Nephron progenitor cell (in vitro differentiated cells): ENCODE results near the gene LEMD3.

Experiments
- DNase-seq: peaks from one replicate; pipeline ENCODE4 v3.0.0; 2021
- H3K27ac Mint-ChIP-seq: 2 replicates; pipeline ENCODE4 v1.8.0; 2021; ENCODE audit warnings: mild to moderate bottlenecking, moderate library complexity, mixed read lengths
- H3K27me3 Mint-ChIP-seq: 2 replicates; pipeline ENCODE4 v1.8.0; 2021; ENCODE audit warnings: mild to moderate bottlenecking, low read depth, mixed read lengths; ENCODE audit not compliant: poor library complexity
- H3K36me3 Mint-ChIP-seq: 2 replicates; pipeline ENCODE4 v1.8.0; 2021; ENCODE audit warnings: low read depth, mixed read lengths
- H3K4me1 Mint-ChIP-seq: 2 replicates; pipeline ENCODE4 v1.8.0; 2021; ENCODE audit warnings: mixed read lengths
- H3K4me3 Mint-ChIP-seq: 2 replicates; pipeline ENCODE4 v1.8.0; 2021; ENCODE audit warnings: mild to moderate bottlenecking, moderate library complexity, mixed read lengths
- H3K9me3 Mint-ChIP-seq: 2 replicates; pipeline ENCODE4 v1.8.0; 2021; ENCODE audit warnings: mild to moderate bottlenecking, moderate library complexity, mixed read lengths
- TF ChIP-seq, protein P1 (sequence below): fragments of 200-600 bp; sonication (generic); IDR thresholded peaks from 2 replicates; pipeline ENCODE4 v1.5.0; 2021; ENCODE audit warnings: antibody characterized with exemption

The LEMD3 gene

DNA sequence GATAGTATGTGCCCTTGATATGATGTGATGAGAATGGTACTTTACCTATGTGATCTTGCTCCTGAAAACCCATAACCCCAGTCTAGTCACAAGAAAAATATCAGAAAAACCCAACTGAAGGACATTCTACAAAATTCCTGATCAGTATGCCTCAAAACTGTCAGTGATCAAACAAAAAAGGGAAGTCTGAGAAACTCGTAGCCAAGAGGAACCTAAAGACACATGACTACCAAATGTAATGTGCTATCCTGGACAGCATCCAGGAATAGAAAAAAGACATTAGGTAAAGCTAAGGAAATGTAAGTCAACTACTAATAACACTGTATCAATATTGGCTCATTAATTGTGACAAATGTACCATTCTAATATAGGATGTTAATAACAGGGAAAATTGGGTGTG, 44.1 kb upstream of the LEMD3 start:
- H3K4me3 Mint-ChIP-seq: no peak overlapping the region
- H3K27ac Mint-ChIP-seq: no peak overlapping the region
- no peaks in the 10 kb centered on the region for H3K9me3 Mint-ChIP-seq
- TF ChIP-seq, protein P1, sequence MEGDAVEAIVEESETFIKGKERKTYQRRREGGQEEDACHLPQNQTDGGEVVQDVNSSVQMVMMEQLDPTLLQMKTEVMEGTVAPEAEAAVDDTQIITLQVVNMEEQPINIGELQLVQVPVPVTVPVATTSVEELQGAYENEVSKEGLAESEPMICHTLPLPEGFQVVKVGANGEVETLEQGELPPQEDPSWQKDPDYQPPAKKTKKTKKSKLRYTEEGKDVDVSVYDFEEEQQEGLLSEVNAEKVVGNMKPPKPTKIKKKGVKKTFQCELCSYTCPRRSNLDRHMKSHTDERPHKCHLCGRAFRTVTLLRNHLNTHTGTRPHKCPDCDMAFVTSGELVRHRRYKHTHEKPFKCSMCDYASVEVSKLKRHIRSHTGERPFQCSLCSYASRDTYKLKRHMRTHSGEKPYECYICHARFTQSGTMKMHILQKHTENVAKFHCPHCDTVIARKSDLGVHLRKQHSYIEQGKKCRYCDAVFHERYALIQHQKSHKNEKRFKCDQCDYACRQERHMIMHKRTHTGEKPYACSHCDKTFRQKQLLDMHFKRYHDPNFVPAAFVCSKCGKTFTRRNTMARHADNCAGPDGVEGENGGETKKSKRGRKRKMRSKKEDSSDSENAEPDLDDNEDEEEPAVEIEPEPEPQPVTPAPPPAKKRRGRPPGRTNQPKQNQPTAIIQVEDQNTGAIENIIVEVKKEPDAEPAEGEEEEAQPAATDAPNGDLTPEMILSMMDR: no peak
- DNase-seq: no peak
- no peaks in the 10 kb centered on the region for H3K36me3 Mint-ChIP-seq
- H3K4me1 Mint-ChIP-seq: peaks cover 6% of the 10 kb centered on the region
- peaks cover 32% of the 10 kb centered on the region for H3K27me3 Mint-ChIP-seq

DNA sequence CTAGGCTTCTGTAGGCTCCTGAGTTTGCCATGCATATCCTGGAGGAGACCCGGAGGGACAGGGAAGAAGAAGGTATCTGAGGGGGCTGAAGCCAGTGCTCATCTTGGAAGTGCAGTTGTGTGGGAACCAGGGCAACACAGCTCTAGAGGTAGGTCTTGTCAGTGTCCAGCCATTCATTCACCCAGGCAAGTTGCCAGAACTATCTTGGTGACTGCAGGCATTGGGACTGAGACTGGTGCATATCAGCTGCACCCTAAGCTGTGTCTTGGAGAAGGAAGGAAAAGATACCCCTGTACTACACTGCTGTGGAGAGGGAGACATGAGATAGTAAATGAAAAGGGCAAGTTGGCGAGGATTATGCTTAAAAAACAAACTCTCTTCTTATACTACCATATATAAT, 43.4 kb upstream of the LEMD3 start:
- H3K4me1 Mint-ChIP-seq: peaks cover 6% of the 10 kb centered on the region
- H3K27me3 Mint-ChIP-seq: peaks cover 24% of the 10 kb centered on the region
- TF ChIP-seq, protein P1: no peak
- no peak overlapping the region for H3K4me3 Mint-ChIP-seq
- no peaks in the 10 kb centered on the region for H3K9me3 Mint-ChIP-seq
- H3K27ac Mint-ChIP-seq: no peak overlapping the region
- no peak for DNase-seq
- no peaks in the 10 kb centered on the region for H3K36me3 Mint-ChIP-seq

DNA sequence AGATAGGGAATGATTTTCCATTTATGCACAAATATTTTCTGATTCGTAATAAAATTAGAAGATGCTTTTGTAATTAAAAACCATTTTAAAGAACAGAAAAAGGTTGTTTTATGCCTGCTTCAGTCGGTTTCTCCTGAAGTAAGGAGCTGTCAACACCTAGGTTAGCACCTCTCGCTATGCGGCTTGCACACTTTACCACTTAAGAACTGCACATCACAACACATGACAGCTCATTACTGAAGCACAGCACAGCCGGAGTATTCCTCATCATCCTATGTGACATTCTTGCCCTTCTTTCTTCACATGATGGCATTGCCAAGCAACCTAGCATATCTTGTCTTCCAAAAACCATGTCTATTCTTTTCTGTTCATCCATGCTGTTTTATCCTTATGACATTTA, 42.9 kb upstream of the LEMD3 start:
- Mint-ChIP-seq H3K27me3 (peaks cover 22% of the 10 kb centered on the region), H3K27ac (no peak overlapping the region), H3K4me1 (peaks cover 6% of the 10 kb centered on the region), H3K9me3 (no peaks in the 10 kb centered on the region), H3K36me3 (no peaks in the 10 kb centered on the region), H3K4me3 (no peak overlapping the region)
- TF ChIP-seq, protein P1: no peak
- DNase-seq: no peak

DNA sequence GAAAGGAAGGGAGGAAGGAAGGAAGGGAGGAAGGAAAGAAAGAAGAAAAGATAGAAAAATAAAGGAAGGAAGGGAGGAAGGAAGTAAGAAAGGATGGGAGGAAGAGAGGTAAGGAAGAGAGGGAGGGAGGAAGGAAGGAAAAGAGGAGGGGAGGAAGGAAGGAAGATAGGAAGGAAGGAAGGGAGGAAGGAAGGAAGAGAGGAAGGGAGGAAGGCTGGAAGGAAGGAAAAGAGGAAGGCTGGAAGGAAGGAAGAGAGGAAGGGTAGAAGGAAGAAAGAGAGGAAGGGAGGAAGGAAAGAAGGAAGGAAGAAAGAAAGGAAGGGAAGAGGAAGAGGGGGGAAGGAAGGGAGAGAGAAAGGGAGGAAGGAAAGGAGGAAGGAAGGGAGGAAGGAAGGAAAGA, 35.5 kb upstream of the LEMD3 start:
- Mint-ChIP-seq H3K27me3 (peaks cover 34% of the 10 kb centered on the region), H3K4me1 (no peaks in the 10 kb centered on the region), H3K36me3 (peaks cover 5% of the 10 kb centered on the region), H3K27ac (no peak overlapping the region), H3K9me3 (peaks cover 16% of the 10 kb centered on the region), H3K4me3 (no peak overlapping the region)
- TF ChIP-seq, protein P1: no peak
- DNase-seq: no peak

DNA sequence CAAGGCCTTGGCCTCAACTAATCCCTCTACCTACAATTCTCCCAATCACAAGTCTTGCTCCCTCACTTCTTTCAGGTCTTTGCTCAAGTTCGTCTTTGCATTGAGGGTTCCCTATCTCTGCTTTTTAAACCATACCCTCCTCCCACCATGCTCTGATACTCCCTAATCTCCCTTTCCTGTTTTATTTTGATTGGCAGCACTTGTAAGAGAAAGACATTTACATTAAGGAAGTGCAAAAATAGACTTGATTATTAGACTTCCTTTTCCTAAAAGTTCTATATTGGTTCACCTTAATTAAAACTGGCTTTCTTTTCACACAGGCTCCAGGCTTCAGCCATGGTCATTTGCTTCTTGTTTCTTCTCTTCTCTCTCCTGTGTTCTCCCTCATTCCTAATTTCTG, 30.0 kb upstream of the LEMD3 start:
- H3K27me3 Mint-ChIP-seq: peaks cover 27% of the 10 kb centered on the region

DNA sequence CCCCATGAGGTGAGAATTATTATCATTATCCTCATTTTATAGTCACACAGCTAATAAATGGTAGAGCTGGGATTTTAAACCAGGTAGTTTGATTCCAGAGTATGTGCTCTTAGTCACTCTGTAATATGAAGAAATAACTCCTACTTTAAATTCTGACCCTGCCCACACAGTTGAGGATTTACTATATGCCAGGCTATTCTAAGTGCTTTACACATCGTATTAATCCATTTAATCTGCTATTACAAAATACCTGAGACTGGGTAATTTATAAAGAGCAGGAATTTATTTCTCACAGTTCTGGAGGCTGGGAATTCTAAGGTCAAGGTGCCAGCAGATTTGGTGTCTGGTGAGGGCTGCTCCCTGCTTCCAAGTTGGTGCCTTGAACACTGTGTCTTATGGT, 28.6 kb upstream of the LEMD3 start:
- peaks cover 5% of the 10 kb centered on the region for H3K36me3 Mint-ChIP-seq
- H3K4me1 Mint-ChIP-seq: no peaks in the 10 kb centered on the region
- DNase-seq: no peak
- no peak overlapping the region for H3K27ac Mint-ChIP-seq
- TF ChIP-seq, protein P1: no peak
- H3K4me3 Mint-ChIP-seq: no peak overlapping the region
- H3K9me3 Mint-ChIP-seq: peaks cover 11% of the 10 kb centered on the region
- peaks cover 28% of the 10 kb centered on the region for H3K27me3 Mint-ChIP-seq

More for the DNA sequence above, 30.0 kb upstream of the LEMD3 start:
- H3K27ac Mint-ChIP-seq: no peak overlapping the region
- TF ChIP-seq, protein P1: no peak
- peaks cover 16% of the 10 kb centered on the region for H3K9me3 Mint-ChIP-seq
- H3K4me3 Mint-ChIP-seq: no peak overlapping the region
- H3K4me1 Mint-ChIP-seq: no peaks in the 10 kb centered on the region
- DNase-seq: no peak
- peaks cover 5% of the 10 kb centered on the region for H3K36me3 Mint-ChIP-seq
